COR-L47 (cell line): Measurements from ENCODE around the gene NPM3.

Experiments used
- DNase-seq: peaks from one replicate; lab custom pipeline; 2025; lab: John Stamatoyannopoulos, UW

The NPM3 gene

GRCh38 chr10:101758858-101759257 is 24.4 kb downstream of the NPM3 start:
- no peak for DNase-seq

- DNase-seq: no peak
Measured at GRCh38 chr10:101752241-101752640, 31.0 kb downstream of the NPM3 start.

GRCh38 chr10:101749047-101750016 is 33.9 kb downstream of the NPM3 start:
- no peak for DNase-seq

- DNase-seq: no peak
Measured at GRCh38 chr10:101748496-101748895, 34.8 kb downstream of the NPM3 start.

- no peak for DNase-seq
Measured at GRCh38 chr10:101745074-101745696, 38.1 kb downstream of the NPM3 start.

GRCh38 chr10:101744267-101744666 is 39.0 kb downstream of the NPM3 start:
- DNase-seq: no peak

- DNase-seq: no peak
Measured at GRCh38 chr10:101741938-101742337, 41.3 kb downstream of the NPM3 start.

GRCh38 chr10:101736666-101737065 is 46.6 kb downstream of the NPM3 start:
- DNase-seq: no peak

GRCh38 chr10:101732096-101732495 is 51.1 kb downstream of the NPM3 start:
- DNase-seq: no peak
